Caki2 (cell line): ENCODE data around the gene TTLL9. TPM values are rescaled to one million over a fixed set of nuclear protein-coding genes. Genes with fewer than 3 reads are reported as not detected.
"Not testable (repeated sequence)": the region's sequence is repeated elsewhere in the genome, so short reads cannot be mapped to it uniquely, and the experiment has no call there.

Experiments
- DNase-seq: peaks from one replicate; pipeline ENCODE4 v3.0.0-alpha.2; 2015; ENCODE audit warnings: low read depth
- in situ Hi-C: cut with HindIII; loops from 2 replicates; pipeline ENCODE4 v1.10.0; 2016; ENCODE audit warnings: low sequenced_read_pairs, low pct_unique_long_range_greater_than_20kb, mixed read lengths
- total RNA-seq: library from RNA; depleted of rRNA; stranded (reverse); fragments of >200 nt; shearing (Covaris generic); gene quantifications from 2 replicates; pipeline ENCODE4 v1.2.3, GENCODE V29; 2014; ENCODE audit warnings: low replicate concordance; rRNA removed

Gene TTLL9, protein sequence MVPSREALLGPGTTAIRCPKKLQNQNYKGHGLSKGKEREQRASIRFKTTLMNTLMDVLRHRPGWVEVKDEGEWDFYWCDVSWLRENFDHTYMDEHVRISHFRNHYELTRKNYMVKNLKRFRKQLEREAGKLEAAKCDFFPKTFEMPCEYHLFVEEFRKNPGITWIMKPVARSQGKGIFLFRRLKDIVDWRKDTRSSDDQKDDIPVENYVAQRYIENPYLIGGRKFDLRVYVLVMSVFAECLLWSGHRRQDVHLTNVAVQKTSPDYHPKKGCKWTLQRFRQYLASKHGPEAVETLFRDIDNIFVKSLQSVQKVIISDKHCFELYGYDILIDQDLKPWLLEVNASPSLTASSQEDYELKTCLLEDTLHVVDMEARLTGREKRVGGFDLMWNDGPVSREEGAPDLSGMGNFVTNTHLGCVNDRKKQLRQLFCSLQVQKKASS
- 0.20 TPM in 1 of 2 replicates, not detected in the other for total RNA-seq

DNA sequence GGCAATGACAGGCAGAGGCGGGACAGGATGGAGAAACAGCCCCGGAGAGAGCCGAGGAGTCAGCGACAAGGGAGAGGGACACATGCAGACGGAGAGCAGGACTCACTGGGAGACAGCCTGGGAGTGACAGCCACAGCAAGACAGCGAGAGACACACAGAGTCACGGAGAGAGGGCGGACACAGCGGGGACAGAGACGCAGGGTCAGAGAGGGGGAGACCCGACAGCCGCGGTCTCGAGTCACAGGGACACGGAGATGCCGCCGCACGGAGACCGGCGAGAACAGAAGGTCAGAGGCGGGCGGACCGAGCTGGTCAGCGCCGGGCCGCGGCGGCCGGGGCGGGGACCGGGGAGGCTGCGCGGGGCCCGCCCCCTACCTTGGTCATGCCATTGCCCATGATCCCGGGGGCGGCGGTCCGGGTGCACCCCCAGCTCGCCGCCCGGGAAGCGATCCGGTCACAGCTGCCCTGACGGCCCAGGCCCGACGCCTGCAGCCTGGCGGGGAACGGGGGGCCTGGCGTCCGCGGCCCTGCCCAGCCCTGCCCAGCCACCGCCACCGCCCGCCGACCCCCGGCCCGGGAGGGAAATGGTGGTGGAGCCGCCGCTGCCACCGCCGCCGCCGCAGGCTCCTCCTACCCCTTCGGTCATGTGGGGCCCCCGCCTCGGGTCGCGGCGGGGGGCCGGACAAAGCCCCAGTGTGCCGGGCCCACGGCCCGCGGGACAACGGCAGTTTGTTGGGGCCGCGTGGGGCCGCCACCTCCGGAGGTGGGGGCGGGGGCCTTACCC, at the start of gene TTLL9, which contains the start of gene DUSP15:
Gene TTLL9 (plus strand): TSS at position 693 of the 784 bp plus-strand sequence. CDS start 493 bp downstream, outside the sequence.
Gene DUSP15 (minus strand): TSS at position 586 of the 784 bp plus-strand sequence. CDS start 190 bp downstream, at position 396.
- DNase-seq, result peak; percentile 29
- in situ Hi-C loops, result no loop called here

DNA sequence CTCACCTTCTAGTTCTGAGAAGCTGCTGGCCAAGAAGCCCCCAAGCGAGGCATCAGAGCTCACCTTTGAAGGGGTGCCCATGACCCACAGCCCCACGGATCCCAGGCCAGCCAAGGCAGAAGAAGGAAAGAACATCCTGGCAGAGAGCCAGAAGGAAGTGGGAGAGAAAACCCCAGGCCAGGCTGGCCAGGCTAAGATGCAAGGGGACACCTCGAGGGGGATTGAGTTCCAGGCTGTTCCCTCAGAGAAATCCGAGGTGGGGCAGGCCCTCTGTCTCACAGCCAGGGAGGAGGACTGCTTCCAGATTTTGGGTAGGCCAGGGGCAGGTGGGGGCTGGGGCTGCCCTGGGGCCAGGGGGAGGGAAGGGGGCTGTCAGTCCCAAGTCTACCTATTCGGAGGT, 49.0 kb upstream of the TTLL9 start:
- DNase-seq, result no peak

DNA sequence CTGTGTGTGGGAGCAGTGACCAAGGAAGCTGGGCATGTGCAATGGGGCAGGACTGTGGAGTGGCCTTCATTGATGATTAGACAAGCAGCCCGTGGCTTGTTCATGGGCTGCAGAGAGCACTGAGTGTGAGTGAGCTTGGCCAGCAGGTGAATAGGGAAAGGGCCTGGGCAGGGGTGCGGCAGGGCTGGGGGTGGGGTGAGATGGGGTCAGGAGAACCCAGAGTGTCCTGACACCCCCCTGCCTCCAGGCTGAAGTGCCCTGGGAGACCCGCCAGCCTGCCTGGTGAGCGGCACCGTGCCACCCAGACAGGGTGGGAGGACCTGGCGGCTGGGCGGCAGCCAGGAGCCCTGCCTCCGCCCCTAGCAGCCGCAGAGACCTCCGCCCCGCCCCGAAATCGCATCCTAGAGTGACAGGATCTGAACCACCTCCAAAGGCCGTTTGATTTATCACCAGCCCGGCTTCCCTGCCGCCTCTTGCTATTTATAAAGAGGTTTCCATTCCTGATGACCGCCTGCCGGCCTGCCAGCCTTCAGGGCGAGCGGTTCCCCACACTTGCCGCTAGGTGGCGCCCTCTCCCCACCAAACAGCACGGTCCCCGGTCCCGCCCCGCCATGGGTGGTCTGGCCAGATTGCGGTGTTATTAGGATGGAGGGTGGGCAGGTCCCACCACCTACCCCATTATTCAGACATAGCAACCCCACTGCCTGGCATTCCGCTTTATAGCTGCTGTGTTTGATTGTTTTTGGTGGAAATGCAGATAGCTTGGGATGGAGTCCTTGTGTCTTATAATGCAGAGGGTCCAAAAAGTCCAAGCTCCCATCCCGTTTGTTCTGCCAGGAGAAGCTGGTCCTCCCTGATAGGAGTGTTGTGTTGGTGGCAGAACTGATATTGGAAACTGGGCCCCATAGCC, 47.8 kb upstream of the TTLL9 start:
- in situ Hi-C loops, result no loop called here
- peak; percentile 96 for DNase-seq

More for the DNA sequence above, 49.0 kb upstream of the TTLL9 start:
- in situ Hi-C loops, result no loop called here

DNA sequence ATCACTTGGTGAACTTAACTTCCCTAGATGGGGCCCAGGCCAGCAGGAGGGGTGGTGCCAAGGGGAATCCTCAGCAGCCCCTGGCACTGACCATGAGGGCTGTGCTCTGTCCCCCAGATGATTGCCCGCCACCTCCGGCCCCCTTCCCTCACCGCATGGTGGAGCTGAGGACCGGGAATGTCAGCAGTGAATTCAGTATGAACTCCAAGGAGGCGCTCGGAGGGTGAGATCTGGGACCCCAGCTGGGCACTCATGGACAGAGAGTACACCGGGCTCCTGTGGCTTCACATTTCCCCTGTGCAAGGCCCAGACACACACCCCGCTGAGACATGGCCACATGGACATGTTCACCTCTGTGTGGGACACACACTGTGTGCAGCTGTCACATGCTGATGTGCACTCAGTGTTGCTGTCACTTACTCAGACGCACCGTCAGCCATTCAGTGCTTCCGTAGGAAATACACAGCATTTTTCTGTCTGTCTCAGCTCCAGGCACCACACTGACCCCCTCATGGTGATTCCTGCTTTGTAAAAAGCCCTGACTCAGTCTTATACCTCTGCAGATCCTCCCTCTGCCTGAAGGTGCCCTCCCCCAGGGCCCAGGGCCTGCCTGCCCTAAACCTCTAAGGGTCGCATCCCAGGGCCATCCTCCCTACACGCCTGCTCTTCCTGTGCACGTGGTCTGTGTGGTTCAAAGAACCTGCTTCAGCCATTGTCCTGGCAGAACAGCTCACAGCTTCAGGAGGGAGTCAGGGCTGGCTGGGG, 46.9 kb upstream of the TTLL9 start:
- in situ Hi-C loops, result no loop called here
- no peak for DNase-seq

DNA sequence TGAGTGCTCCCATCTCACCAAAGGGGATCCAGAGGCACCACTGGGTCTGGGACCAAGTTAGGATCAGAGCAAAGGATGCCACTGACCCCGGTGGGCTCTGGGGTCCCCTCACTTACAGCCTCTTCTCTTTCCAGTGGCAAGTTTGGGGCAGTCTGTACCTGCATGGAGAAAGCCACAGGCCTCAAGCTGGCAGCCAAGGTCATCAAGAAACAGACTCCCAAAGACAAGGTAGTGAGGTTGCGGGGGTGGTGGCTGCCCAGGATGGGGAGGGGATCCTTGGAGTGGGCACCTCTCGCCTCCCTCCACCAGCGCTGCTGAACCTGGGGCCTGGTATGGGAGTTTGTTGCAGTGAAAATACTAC, 46.3 kb upstream of the TTLL9 start:
- in situ Hi-C loops, result no loop called here
- no peak for DNase-seq

DNA sequence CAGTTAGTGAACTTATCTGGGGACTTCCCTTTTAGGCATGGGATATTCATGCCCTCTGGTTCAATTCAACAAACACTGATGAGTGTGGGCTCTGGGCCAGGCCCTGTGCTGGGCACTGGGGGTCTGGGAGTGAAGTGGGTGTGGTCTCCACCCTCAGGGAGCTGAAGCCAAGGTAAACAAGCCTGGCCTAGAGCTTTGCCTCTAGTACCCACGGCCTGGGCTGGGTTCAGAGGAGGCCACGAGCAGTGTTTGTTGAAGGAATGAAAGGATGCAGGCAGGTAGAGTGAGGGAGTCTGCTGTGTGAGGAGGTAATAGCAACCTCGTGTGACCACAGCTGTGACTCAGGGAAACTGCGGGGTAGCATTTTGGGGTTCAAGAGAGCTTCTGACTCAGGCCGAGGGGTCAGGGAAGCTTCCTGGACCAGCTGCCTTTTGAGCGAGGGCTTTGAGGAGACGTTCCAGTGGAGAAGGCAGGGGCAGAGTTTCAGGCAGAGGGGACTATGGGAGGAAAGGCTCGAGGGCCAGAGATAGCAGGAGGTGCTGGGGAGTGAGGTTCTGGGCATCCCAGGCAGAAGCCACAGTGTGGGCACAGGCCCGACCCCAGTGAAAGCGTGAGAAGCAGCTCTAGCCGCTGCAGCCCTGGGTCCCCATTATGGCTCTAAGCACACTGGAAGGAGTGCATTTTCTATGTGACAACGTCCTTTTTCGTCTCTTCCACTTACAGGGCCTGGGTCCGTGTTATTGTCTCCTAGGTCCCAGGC, 45.7 kb upstream of the TTLL9 start:
- in situ Hi-C loops, result no loop called here
- no peak for DNase-seq

- in situ Hi-C loops, result no loop called here
- no peak for DNase-seq
Observed at GRCh38 chr20:31826074-31826473, 44.4 kb upstream of the TTLL9 start.

DNA sequence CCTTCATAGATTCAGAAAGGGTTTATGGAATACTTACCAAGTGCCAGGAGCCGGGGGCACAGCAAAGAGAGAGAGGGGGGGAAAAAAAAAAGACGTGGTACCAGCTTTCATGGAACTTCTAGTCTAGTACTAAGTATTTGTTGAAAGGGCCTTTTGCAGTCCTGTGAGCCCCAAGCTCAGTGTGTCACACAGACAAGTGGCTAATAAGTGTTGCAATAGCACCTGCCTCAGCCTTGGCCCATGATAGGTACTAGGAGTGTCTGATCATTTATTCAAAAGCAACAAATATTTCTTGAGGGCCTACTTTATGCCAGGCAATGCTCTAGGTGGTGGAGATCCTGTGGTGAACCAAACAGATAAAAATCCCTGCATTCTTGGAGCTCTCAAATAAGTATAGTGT, 43.4 kb upstream of the TTLL9 start:
- in situ Hi-C loops, result no loop called here
- no peak for DNase-seq

- in situ Hi-C loops, result not testable (repeated sequence)
Observed at GRCh38 chr20:31828016-31828415, 42.4 kb upstream of the TTLL9 start.

GRCh38 chr20:31829731-31830130, 40.7 kb upstream of the TTLL9 start:
- in situ Hi-C loops, result no loop called here
- DNase-seq, result no peak

More at GRCh38 chr20:31828016-31828415, 42.4 kb upstream of the TTLL9 start:
- not testable (repeated sequence) for DNase-seq

GRCh38 chr20:31830406-31830981, 39.9 kb upstream of the TTLL9 start:
- in situ Hi-C loops, result no loop called here
- DNase-seq, result no peak

- DNase-seq, result no peak
- in situ Hi-C loops, result no loop called here
Observed at GRCh38 chr20:31831211-31831610, 39.2 kb upstream of the TTLL9 start.

GRCh38 chr20:31831771-31832306, 38.6 kb upstream of the TTLL9 start:
- in situ Hi-C loops, result no loop called here
- no peak for DNase-seq

GRCh38 chr20:31833130-31833930, 37.1 kb upstream of the TTLL9 start:
- DNase-seq, result peak; percentile 46
- in situ Hi-C loops, result no loop called here

DNA sequence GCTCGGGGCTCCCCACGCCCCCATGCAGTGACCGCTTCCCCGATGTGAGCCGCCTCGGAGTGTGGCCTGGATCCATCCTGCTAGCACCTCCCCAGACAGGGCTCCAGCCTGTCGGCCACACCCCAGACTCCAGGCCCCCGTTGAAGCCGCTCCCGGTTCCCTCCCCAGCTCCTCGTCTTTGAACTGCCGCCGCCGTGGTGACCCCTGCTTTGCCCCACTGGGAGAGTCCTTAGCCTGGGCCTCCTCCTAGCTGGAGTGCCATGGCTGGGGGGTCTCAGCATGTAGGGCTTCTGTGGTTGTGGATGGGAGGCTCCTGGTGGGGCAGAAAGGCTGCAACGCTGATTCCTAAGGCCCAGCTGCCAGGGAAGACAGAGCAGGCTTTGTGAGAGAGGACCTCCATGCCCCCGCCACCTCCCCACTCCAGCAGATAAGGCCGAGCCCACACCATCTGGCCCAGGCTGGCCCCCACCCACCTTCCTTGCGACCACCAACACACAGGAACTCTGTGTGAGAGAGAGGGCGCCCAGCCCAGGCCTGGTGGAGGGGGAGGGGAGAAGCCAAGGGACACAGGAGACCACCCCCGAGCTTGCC, 36.4 kb upstream of the TTLL9 start:
- in situ Hi-C loops, result no loop called here
- no peak for DNase-seq
